Stimulated activated naive CD4-positive, alpha-beta T cell treated with Interleukin-2 at 50 U/mL for 16 hours (primary cell): Measurements from ENCODE around the gene CREBRF.
A peak's percentile ranks its signal among the peaks of the same experiment; 100 is the strongest.
"Not testable (repeated sequence)": the region's sequence is repeated elsewhere in the genome, so short reads cannot be mapped to it uniquely, and the experiment has no call there.

Experiments
- DNase-seq: peaks from one replicate; lab custom pipeline; 2025; lab: John Stamatoyannopoulos, UW

The CREBRF gene

DNA sequence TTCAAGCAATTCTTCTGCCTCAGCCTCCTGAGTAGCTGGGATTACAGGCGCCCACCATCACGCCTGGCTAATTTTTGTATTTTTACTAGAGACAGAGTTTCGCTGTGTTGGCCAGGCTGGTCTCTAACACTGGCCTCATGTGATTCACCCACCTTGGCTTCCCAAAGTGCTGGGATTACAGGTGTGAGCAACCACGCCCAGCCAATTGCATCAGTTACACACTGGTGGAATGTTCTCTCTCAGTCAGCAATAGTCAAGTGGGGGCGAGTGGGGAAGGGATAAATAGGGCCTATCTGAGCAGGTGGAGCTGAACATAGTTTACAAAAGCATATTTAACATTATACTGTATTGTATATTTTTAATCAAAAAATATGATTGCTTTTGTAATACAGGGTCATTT lies 98.5 kb downstream of the CREBRF start:
- DNase-seq, result not testable (repeated sequence)

DNA sequence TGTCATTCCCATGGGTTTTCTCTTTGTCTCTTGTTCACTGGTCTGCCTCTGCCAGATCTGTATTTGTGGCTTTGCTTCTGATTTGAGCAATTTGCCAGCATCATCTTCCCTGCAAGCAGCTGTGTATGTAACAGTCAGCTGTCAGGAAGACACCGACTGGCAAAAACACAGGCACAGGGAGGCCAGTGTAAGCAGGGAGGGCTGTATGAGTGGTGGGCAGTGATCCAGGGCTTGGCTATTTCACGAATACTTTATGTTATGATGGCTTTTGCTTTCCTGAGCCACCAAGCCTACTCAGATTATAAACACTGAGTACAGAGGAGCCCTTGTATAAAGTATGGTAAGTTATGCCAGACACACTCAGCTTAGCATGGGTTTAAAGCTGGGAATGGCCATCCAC lies 99.8 kb downstream of the CREBRF start:
- no peak for DNase-seq

DNA sequence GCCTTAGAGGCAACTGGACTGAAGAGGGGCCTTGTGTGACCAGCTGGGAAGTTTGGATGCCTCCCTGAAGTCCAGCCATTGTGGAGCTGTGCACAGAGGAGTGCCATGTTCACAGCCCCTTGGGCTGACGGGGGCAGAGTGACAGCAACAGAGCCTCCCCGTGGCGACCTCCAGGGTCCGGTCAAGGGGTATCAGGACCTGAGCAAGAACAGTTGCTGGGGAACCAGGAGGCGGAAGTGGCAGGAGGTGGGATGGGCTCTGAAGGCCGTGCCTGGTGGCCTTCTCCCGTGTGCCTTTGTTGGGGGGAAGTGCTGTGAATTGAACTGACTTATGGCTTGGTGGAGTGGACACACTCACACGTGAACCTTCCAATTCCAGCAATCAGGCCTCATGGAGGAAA lies 102.2 kb downstream of the CREBRF start:
- DNase-seq, result no peak

DNA sequence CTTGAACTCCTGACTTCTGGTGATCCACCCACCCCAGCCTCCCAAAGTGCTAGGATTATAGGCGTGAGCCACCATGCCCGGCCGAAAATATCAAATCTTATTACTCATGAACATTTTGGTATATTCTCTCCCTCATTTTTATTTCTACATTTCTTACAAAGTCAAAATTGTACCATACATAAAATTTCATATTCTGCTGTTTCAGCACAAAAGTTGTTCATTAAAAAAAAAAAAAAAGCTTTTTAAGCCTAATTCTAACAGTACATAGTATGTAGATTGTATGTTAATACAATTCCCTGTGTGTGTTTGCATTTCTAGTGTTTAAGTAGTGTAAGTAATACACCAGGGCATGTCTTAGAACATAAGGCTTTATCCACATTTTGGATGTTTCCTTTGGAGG lies 103.1 kb downstream of the CREBRF start:
- DNase-seq, result no peak

DNA sequence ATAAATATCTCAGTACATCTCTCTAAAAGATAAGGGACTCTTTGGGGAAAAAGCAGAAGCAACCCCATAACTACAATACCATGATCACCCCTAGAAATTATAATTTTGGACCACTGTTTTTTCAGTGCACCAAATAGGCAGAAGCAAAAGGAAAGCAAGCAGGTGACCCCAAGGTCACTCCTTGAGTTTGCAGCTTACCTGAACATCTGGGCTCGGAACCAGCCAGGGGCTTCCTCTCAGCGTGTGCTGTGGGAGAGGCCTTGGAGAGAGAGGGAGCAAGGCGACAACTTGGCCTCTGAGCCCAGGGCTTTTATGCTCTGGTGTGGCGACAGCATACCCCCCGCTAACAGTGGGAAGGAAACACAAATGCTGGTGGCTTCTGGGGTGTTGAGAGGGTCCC lies 105.0 kb downstream of the CREBRF start:
- DNase-seq, result no peak

DNA sequence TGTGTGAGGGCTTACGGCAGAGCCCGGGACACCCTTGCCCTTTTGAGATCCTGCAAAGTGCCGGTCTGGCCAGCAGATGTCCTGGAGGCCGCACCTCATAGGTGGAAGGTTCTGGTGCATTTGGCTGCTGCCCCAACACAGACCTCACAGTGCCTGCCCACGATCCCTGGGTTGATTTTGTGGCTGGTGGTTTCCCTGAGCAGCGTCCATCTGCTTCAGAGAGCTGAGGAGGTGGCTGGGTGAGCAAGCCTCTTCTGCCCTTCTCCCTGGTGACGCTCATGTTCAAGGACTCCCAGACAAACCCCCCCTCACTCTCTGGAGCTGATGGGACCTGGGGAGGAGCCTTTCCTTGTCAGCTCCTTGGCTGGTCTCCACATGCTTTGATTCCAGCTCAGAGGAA lies 107.1 kb downstream of the CREBRF start:
- DNase-seq, result no peak

DNA sequence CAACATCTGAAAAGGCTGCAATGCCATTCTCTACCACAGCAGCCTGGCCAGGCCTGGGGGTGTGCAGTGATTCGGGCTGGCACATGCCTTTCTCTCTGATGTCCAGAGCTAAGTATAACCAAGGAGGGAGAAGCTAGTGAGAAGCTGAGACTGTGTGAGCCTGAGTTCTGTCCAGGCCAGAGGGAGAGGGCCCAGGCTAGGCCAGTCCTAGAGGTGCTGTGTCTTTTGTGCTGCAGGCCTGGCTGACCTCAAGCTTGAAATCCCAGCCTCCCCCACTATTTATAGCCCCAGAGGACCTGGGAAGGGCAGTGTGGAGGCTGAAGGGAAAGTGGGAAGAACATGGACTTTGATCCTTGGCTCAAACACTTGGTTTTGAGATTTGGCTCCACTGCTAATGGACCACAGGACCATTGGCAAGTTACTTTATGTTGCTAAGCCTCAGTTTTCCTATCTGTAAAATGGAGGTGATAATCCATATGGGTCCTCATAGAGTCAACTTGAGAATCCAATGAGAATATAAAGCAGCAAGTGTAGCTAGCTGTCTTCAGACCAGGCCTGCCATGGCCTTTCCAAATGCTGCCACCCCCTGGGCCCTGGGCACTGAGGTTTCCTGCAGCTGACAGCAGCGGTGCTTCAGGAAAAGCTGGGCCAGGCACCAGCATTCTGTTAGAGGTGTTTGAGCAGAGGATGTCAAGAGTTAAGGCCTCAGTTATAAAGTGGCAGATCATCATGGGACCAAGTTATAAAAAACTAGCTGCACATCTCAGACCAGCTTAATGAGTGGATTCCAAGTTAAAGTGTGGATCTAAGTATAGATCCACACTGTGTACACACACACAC lies 109.2 kb downstream of the CREBRF start:
- DNase-seq, result no peak

DNA sequence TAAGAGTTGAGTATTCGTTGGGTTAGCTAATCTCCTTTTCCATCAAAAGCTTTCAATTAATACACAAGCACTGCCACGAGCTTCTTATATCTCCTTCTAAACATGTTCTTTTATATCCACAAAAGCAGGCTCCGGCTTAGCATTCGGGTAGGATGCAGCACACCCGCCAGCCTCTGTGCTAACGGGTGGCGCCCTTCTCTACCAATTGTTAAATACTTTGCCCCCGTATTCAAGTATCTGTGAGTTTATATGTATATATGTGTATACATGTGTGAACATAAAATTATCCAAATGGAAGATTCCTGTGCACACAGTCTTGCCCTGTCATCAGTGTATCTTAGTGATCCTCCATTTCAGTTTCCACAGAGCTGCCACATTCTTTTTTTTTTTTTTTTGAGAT lies 116.0 kb downstream of the CREBRF start:
- DNase-seq, result no peak

DNA sequence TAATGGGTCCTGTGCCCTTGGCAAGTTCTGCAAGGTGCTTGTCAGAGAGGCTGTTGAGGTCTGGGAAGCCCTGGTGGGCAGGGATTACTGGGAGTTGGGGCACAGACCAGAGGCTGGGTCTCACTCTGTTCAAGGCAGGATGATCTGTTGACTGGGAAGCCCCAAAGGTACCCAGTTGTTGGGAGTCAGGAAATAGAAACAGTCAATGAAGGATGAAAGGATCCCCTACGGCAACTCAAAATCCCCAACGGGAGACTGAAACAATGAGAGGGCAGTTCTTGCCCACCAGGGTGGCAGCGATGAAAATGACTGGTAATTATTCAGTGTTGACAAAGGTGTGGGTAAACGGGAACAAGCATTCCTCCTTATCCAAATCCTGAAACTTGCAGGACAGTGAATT lies 119.4 kb downstream of the CREBRF start:
- no peak for DNase-seq

DNA sequence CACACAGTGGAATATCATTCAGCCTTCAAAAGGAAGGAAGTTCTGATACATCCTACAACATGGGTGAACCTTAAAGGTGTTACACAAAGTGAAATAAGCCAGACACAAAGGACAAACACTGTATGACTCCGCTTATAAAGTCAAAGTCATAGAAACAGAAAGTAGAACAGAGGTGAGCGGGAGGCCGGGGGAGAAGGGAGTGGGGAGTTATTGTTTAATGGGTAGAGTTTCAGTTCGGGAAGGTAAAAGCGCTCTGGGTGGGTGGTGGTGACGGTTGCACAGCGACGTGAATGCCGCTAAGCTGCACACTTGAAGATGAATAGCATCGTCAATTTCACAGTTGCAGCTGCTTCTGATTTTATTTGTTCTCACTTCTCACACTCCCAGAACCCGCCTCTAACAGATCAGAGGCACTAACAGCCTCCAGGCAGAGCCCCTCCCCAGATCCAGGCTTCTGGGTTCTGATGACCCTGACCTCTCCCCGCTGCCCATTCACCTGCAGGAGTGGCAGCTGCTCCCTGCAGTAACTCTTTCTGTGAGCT lies 122.3 kb downstream of the CREBRF start:
- peak; percentile 23 for DNase-seq

DNA sequence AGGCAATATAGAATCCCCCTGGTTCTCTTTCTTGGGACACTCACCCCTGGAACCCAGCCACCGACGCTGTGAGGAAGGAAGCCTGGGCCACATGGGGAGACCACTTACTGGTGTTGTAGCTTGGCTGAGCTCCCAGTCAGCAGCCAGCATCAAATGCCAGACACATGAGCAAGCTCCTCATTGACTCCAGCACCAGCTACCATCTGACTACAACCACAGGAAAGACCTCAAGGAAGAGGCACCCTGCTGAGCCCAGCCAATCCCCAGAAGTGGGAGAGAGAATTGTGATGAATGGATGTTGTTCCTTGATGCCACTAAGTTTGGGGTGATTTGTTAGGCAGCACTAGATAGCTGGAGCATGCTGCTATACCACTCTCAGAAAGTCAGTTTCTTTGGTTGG lies 124.2 kb downstream of the CREBRF start:
- no peak for DNase-seq

DNA sequence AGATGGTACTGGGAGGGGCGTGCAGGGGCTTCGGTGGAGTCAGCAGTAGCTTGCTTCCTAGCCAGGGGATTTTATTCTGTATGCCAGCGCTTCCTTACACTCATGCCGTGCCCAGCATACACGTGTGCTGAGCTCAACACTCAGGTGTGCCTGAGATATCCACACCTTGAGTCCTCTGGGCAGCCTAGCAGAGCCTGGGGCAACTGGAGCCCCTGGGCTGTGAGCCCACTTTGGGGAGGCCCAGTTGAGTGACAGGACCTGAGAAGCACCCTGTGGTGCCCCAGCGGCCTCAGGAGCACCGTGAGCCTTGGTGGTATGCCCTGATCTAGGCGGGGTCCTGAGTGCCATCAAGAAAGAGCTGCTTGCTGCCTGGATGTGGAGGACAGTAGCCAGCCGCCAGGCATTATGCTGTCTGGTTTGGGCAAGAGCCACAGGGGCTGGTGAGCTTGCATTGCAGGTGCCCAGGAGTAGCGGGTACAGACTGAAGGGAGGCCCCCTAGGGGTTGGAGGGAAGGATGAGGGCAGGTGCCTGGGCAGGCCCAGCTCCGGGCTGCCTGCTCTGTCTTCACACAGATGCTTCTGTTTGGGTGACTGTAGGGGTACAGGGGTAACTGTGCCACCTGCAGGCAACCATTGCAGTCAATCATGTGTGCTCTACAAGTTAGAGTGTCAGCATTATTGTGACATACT lies 131.0 kb downstream of the CREBRF start:
- no peak for DNase-seq

DNA sequence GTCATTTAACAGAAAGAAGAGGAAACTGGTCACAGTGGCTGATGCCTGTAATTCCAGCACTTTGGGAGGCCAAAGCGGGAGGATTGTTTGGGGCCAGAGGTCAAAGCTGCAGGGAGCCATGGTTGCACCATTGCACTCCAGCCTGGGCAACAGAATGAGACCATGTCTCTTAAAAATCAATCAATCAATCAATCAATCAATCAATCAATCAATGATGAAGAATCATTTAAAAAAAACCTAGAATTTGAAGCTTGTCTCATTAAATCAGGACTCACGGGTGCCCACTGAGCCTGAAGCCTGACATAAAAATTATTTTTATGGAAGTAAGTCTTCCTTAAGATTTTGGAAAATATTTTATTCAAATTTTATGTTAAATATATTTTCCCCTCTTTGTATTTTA lies 132.1 kb downstream of the CREBRF start:
- no peak for DNase-seq
